Measurements from ENCODE around the gene FMN1.

FMN1 gene

GRCh38 chr15:32843219-32843815, 351.2 kb downstream of the FMN1 start:
- no peak for DNase-seq

- DNase-seq = no peak
Measured at GRCh38 chr15:32842081-32842480, 352.4 kb downstream of the FMN1 start.

DNA sequence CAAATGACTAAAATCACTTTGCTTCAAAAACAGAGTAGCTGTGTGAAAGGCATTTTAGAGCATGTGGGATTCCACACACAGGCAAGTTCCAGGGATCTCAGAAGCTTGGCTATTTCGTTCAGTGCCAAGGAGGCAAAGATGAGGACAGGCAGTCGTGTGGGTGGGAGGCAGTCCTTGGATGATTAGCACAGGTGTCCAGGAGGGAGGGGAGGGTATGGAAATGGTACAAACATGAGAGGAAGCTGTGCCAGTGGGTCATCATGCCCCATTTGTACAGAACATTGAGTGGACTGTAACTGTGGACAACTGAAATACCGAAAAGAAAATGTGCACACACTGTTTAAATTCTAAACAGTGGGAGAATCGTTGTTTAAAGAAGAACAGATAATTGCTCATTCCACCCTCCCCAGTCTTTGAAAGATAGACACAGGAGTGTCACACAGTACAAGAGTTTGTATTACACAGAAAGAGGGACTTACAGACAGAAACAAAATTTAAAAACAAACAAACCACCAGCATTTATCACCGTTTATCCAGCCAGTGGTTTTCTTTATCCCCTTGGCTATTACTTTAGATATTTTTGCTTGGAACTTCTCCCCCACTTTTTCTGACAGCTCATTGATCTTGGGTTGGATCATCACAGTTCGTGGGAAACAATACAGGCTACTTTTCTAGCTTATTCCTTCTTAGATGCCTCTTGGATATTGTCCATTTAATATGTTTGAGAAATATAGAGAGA, 353.8 kb downstream of the FMN1 start:
- no peak for DNase-seq

DNA sequence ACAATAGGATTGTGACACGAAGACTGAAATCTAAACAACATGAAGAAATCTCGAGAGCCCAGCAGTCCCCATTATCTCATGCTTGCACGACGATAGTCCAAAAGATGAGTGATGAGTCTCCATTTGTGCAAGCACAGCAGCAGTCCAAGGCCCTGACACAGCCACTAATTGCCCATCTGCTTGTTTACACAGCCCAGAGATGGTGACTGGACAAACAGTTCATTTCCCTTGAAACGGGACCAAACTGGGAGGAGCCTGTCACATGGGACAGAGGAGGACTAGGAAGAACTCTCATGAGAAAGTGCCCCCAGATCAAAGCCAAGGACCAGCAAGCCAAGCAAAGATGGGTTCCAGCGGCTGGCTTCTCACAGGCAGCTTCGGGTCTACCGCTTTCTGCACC, 355.7 kb downstream of the FMN1 start:
- no peak for DNase-seq

DNA sequence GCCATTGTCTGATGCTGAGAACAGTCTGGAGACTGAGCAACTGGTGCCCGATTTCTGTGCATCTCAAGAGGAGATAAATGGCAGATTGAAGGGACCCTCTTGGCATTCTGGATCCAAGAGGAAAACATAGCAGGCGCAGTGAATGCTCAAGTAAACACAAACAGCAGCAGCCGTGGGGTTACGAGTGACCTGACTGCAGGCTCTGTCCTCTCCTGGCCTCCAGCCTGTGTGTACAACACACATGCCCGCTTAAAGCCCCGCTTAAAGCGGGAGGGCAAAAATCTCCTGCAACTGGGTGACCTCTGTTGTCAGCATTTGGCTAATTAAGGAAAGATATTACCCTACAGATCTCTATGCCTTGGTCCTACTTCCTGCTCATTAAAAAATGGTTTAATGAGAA, 356.2 kb downstream of the FMN1 start:
- DNase-seq = no peak

DNA sequence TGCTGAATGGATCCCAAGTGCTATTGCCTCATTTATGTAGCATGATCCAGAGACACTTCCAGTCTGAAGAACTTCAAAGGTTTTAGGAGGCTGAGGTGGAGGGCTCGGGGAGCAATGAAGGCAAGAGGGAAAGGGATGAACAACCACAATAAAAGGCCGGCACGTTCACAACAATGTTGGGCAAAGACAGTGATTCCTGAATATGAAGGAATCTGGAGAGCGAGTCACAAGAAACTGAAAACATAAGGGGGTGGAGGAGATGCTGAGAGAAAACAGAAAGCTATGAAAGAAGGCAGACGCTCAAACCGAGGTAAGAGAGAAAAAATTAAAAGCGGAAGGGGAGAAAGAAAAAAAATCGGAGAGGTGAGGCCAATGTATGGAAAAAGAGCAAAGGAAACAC, 356.6 kb downstream of the FMN1 start:
- DNase-seq = no peak

DNA sequence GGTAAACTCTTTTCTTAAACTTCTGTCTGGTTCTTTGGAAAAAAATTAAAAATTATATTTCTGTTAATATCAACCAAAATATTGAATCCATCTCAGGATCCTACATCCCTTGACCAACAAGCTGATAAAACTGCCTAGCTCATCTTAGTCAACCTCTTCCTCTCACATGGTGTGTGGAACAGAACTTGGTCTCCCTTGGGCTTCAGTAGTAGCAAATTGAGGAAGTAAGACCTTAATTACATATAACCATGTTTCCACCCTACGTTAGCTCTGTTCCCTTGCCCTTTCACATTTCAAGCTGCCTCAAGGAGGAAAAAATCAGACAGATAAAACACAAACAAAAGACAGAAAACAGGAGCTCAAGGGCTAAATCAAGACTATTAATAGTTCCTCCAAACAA, 360.4 kb downstream of the FMN1 start:
- DNase-seq = no peak

DNA sequence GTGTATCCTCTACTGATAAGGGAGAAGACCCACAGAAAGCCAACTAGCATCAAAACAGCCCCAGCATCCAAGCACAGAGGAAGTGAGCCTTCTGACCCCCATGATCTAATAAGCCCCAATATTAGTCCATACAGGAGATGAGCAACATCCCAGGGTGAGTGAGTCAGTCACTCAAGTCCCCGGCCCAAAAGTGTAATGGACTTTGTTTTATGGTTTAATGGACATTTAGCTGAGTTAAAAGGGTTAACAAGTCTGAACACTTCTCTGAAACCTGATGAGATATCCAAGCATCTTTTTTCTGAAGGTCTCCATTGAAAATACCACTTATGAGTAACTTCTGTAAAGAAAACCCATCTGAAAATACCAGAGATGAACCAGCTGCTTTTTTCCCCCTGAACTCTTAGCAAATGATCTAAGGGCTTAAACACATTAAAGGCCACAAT, 361.1 kb downstream of the FMN1 start:
- DNase-seq = no peak

GRCh38 chr15:32831485-32831884, 363.0 kb downstream of the FMN1 start:
- DNase-seq = no peak

DNA sequence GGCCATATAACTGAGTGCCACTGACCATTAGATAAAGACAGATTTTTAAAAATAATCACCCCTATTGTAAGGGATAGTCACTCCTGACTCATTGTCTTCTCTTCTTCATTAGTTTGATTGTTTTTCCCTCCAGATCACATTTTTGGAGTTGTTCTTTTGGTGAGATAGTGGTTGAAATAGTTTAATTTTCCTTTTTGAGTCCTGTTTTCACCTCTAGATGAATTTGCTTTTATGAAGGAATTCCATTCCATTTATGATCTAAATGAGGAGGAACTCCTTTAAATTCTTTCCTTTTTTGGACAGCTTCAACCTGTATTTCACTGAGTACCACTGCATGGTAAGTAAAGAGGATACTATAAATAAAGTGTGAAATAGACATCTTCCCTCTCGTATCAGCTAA, 364.3 kb downstream of the FMN1 start:
- DNase-seq = no peak

GRCh38 chr15:32829436-32829835, 365.1 kb downstream of the FMN1 start:
- no peak for DNase-seq

- DNase-seq = no peak
Measured at GRCh38 chr15:32828507-32829186, 365.9 kb downstream of the FMN1 start.

- DNase-seq = no peak
Measured at GRCh38 chr15:32826685-32827084, 367.8 kb downstream of the FMN1 start.

DNA sequence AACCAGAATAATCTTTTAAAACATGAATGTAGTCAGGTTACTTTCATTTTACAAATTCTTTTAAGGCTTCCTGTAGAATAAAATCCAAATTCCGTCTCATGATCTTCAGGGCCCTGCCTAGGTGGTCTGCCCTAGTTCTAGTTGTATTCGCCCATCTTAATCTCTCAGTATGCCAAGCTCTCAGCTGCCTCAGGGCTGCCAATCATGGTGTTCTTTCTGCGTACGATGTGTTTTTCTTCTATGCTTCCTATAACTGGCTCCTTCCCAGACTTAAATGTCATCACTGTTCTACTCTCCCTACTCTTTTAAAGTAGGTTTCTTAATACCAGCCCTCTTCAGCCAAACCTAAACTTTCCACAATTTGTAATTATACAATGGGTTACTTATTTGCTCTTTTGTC, 369.3 kb downstream of the FMN1 start:
- DNase-seq = no peak

- DNase-seq = no peak
Measured at GRCh38 chr15:32824777-32825176, 369.7 kb downstream of the FMN1 start.

DNA sequence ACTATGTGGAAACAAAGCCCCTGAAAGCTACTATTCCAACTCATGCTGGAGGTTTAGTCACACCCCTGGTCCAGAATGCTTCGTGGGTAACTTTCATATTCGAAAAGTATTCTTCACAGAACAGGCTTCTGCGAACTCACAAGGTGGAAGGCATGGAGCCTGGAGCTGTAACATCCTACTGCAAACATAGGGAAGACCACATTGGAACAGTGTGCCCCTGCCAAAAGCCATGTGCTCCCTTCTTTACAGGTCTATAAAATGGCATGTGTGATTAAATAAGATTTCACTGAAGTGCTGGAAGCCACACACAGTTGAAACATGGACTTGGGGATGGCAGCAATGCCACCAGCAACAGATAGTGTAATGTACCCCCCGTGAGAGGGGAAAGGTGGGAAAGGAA, 370.8 kb downstream of the FMN1 start:
- DNase-seq = no peak

DNA sequence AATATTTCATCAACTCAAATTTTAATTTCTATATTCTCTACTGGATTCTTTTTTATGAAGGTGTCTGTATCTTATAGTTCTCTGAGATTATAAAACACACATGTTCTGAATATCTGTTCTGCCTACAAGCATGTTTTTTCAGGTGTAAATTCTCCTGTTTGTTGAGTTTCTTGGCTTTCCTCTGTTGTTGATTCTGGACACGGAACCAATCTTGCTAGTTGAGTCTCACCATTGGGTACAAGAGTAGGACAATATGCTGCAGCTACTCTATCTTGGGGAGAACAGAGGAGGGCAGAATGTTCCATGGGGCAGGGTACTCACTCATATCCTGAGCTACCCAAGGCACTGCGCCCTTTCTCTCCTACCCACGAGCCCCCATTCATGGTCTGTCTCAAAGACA, 371.8 kb downstream of the FMN1 start:
- no peak for DNase-seq

DNA sequence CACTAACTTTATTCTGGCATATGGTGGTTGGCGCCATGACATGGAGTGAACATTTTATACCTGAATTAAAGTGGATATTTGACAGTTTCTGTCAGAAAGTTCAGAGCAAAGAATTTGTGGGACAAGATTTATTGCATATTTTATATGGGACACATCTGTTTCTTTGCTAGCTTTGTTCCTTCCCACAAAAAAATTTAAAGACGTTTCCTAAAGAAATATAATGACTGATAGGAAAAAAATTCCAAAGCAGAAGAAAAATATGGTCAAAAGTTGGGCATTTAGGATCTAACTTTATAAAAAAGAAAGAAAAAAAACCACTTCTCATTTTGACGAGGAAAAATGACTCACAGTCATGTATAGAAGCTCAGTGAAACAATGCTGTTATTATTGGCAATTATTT, 375.1 kb downstream of the FMN1 start:
- no peak for DNase-seq

- DNase-seq = no peak
Measured at GRCh38 chr15:32818758-32819447, 375.6 kb downstream of the FMN1 start.

- DNase-seq = no peak
Measured at GRCh38 chr15:32817577-32817976, 376.9 kb downstream of the FMN1 start.

GRCh38 chr15:32807331-32807730, 387.2 kb downstream of the FMN1 start:
- no peak for DNase-seq

DNA sequence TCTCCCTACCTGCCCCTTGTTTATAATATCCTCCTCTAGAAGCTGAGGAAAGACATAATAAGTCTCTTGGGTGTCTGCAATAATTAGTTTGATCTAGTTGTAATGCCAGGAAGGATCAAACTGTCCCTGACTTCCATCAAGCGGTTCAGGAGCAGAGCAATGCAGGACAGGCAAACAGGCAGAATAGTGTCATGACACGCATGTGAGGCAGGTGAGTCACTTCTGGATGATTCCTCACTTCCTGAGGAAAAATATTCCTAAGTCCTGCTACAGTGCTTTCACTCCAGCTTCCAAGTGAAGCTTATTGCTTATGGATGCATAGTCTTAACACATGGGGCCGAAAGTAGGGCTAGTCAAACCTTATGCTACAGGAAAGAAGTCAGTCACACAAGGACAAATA, 390.9 kb downstream of the FMN1 start:
- DNase-seq = no peak

- DNase-seq = no peak
Measured at GRCh38 chr15:32802286-32802936, 392.1 kb downstream of the FMN1 start.

Measured in activated CD4-positive, alpha-beta T cell treated with anti-CD3 and anti-CD28 coated beads, Interleukin-2, amount 50 U/mL, for 1 hour (primary cell).